ENCODE measurements around the gene FN3K. TPM values are rescaled to one million over a fixed set of nuclear protein-coding genes. Genes with fewer than 3 reads are reported as not detected.

Gene FN3K
- total and polyA plus RNA-seq, 2 of the 13 experiments (the other 11 are each of a cell fraction or from before 2014, with no cell fraction given) = 3.5 to 12.2 TPM

DNA sequence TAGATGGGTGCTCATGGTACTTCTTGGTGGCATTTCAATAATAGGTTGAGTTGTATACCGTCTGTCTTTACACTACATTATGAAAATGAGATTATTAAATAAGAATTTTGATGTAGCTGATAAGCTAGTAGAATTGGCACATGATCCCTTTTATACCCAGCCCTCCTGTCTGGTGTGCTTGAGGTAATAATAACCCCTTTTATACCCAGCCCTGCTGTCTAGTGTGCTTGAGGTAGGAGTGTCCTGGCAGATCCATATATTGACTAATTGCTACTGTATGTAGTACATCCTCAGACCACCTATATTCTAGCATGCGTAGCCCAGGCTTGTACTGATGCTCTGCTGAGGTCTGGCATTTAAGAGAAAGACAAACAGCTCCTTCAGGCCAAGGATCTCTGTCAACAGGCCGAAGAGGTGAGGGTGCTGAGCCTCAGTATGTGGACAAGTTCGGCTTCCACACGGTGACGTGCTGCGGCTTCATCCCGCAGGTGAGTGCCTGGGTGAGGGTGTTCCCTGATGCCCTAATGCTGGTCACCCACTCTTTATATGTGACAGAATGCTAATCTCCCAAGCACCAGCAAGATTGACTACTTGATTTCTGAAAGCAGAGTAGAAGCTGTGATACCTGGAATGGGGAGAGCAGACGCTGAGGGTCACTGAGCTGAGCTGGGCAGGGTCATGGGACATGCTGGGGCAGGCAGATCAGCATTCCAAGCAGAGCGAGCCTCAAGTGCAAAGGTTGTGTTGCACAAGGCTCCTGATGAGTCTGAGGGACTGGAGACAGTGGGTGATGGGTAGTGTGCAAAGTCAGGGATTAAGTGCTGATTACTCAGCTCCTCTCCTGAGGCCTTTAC is 5.7 kb downstream of the FN3K start (continued):
- TF ChIP-seq, protein P1, sequence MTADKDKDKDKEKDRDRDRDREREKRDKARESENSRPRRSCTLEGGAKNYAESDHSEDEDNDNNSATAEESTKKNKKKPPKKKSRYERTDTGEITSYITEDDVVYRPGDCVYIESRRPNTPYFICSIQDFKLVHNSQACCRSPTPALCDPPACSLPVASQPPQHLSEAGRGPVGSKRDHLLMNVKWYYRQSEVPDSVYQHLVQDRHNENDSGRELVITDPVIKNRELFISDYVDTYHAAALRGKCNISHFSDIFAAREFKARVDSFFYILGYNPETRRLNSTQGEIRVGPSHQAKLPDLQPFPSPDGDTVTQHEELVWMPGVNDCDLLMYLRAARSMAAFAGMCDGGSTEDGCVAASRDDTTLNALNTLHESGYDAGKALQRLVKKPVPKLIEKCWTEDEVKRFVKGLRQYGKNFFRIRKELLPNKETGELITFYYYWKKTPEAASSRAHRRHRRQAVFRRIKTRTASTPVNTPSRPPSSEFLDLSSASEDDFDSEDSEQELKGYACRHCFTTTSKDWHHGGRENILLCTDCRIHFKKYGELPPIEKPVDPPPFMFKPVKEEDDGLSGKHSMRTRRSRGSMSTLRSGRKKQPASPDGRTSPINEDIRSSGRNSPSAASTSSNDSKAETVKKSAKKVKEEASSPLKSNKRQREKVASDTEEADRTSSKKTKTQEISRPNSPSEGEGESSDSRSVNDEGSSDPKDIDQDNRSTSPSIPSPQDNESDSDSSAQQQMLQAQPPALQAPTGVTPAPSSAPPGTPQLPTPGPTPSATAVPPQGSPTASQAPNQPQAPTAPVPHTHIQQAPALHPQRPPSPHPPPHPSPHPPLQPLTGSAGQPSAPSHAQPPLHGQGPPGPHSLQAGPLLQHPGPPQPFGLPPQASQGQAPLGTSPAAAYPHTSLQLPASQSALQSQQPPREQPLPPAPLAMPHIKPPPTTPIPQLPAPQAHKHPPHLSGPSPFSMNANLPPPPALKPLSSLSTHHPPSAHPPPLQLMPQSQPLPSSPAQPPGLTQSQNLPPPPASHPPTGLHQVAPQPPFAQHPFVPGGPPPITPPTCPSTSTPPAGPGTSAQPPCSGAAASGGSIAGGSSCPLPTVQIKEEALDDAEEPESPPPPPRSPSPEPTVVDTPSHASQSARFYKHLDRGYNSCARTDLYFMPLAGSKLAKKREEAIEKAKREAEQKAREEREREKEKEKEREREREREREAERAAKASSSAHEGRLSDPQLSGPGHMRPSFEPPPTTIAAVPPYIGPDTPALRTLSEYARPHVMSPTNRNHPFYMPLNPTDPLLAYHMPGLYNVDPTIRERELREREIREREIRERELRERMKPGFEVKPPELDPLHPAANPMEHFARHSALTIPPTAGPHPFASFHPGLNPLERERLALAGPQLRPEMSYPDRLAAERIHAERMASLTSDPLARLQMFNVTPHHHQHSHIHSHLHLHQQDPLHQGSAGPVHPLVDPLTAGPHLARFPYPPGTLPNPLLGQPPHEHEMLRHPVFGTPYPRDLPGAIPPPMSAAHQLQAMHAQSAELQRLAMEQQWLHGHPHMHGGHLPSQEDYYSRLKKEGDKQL (CRISPR knock-in tag; IDR thresholded peaks at IDR 0.05; ENCODE audit: low read depth) = peak; percentile 80; the same call in 1 of the 2 replicates
- no peak for TF ChIP-seq ZNF329 (CRISPR knock-in tag; IDR thresholded peaks at IDR 0.05; ENCODE audit: low read depth)
- TF ChIP-seq NR2F6 (IDR thresholded peaks at IDR 0.05) = peak; percentile 94
- peak; percentile 97 for TF ChIP-seq NR2F6 (CRISPR knock-in tag; IDR thresholded peaks at IDR 0.05)
- TF ChIP-seq ARNTL (CRISPR knock-in tag; IDR thresholded peaks at IDR 0.05) = peak; percentile 84
- TF ChIP-seq ZNF264 (CRISPR knock-in tag; IDR thresholded peaks at IDR 0.05) = peak; percentile 95
- no peak for TF ChIP-seq ZNF549 (CRISPR knock-in tag; IDR thresholded peaks at IDR 0.05)
- TF ChIP-seq, protein P2, sequence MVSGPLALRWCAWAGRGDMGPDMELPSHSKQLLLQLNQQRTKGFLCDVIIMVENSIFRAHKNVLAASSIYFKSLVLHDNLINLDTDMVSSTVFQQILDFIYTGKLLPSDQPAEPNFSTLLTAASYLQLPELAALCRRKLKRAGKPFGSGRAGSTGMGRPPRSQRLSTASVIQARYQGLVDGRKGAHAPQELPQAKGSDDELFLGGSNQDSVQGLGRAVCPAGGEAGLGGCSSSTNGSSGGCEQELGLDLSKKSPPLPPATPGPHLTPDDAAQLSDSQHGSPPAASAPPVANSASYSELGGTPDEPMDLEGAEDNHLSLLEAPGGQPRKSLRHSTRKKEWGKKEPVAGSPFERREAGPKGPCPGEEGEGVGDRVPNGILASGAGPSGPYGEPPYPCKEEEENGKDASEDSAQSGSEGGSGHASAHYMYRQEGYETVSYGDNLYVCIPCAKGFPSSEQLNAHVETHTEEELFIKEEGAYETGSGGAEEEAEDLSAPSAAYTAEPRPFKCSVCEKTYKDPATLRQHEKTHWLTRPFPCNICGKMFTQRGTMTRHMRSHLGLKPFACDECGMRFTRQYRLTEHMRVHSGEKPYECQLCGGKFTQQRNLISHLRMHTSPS (CRISPR knock-in tag; IDR thresholded peaks at IDR 0.05; ENCODE audit: low read depth) = 0 out of 2 replicates have a peak, but pooled peaks have one; percentile 45
- TF ChIP-seq HCFC1 (IDR thresholded peaks at IDR 0.05; ENCODE audit: low read depth, low read length) = no peak
- no peak for TF ChIP-seq IKZF4 (CRISPR knock-in tag; IDR thresholded peaks at IDR 0.05; ENCODE audit: borderline replicate concordance, low read depth, not compliant biosample characterization)
- no peak for TF ChIP-seq ZFP36L1 (CRISPR knock-in tag; IDR thresholded peaks at IDR 0.05)
- TF ChIP-seq ZFP90 (CRISPR knock-in tag; IDR thresholded peaks at IDR 0.05; ENCODE audit: borderline replicate concordance) = no peak; the same call in 1 of the 2 replicates
- no peak for TF ChIP-seq ELF4 (CRISPR knock-in tag; IDR thresholded peaks at IDR 0.05; ENCODE audit: borderline replicate concordance)
- TF ChIP-seq, protein P3, sequence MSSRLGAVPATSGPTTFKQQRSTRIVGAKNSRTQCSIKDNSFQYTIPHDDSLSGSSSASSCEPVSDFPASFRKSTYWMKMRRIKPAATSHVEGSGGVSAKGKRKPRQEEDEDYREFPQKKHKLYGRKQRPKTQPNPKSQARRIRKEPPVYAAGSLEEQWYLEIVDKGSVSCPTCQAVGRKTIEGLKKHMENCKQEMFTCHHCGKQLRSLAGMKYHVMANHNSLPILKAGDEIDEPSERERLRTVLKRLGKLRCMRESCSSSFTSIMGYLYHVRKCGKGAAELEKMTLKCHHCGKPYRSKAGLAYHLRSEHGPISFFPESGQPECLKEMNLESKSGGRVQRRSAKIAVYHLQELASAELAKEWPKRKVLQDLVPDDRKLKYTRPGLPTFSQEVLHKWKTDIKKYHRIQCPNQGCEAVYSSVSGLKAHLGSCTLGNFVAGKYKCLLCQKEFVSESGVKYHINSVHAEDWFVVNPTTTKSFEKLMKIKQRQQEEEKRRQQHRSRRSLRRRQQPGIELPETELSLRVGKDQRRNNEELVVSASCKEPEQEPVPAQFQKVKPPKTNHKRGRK (CRISPR knock-in tag; IDR thresholded peaks at IDR 0.05) = no peak
- TF ChIP-seq ZNF747 (CRISPR knock-in tag; IDR thresholded peaks at IDR 0.05; ENCODE audit: borderline replicate concordance) = peak; percentile 69
- TF ChIP-seq RBFOX2 (IDR thresholded peaks at IDR 0.05; ENCODE audit: low read depth, low read length) = no peak
- no peak for TF ChIP-seq ZNF326 (CRISPR knock-in tag; IDR thresholded peaks at IDR 0.05; ENCODE audit: borderline replicate concordance)
- no peak for TF ChIP-seq FOXA1 (IDR thresholded peaks at IDR 0.05)
- 0 out of 2 replicates have a peak, but pooled peaks have one; percentile 47 for TF ChIP-seq FOXA1 (CRISPR knock-in tag; IDR thresholded peaks at IDR 0.05)
- no peak for TF ChIP-seq SP140L (CRISPR knock-in tag; IDR thresholded peaks at IDR 0.05; ENCODE audit: borderline replicate concordance)
- TF ChIP-seq ZNF629 (CRISPR knock-in tag; conservative IDR thresholded peaks at IDR 0.05) = no peak; the same call in 1 of the 2 replicates
